Globus pallidus (tissue), 1 donor: ENCODE data around the gene DNTT.

ENCODE experiments used
- DNase-seq: peaks from one replicate; pipeline ENCODE4 v3.0.0-alpha.2; 2015; ENCODE audit warnings: low spot score

DNTT gene

GRCh38 chr10:96304230-96304629, at the start of gene DNTT:
Gene DNTT (plus strand): TSS chr10:96304434. CDS start chr10:96304498, 64 bp downstream.
- DNase-seq, result no peak

- DNase-seq, result no peak
Observed at GRCh38 chr10:96254976-96255375, 49.3 kb upstream of the DNTT start.

GRCh38 chr10:96255549-96256333, 48.5 kb upstream of the DNTT start:
- DNase-seq, result no peak

- peak; percentile 68 for DNase-seq
Observed at GRCh38 chr10:96257944-96258343, 46.3 kb upstream of the DNTT start.

- DNase-seq, result peak; percentile 35
Observed at GRCh38 chr10:96259150-96259549, 45.1 kb upstream of the DNTT start.

GRCh38 chr10:96260014-96260413, 44.2 kb upstream of the DNTT start:
- DNase-seq, result no peak

GRCh38 chr10:96261132-96261531, 43.1 kb upstream of the DNTT start:
- no peak for DNase-seq

GRCh38 chr10:96261930-96262329, 42.3 kb upstream of the DNTT start:
- DNase-seq, result no peak

- DNase-seq, result no peak
Observed at GRCh38 chr10:96263176-96263575, 41.1 kb upstream of the DNTT start.

GRCh38 chr10:96263669-96264068, 40.6 kb upstream of the DNTT start:
- DNase-seq, result no peak

GRCh38 chr10:96264938-96265337, 39.3 kb upstream of the DNTT start:
- no peak for DNase-seq

GRCh38 chr10:96266118-96266770, 38.0 kb upstream of the DNTT start:
- DNase-seq, result no peak

GRCh38 chr10:96267234-96267705, 37.0 kb upstream of the DNTT start:
- no peak for DNase-seq

- no peak for DNase-seq
Observed at GRCh38 chr10:96268341-96268909, 35.8 kb upstream of the DNTT start.

GRCh38 chr10:96269438-96270300, 34.6 kb upstream of the DNTT start:
- no peak for DNase-seq

GRCh38 chr10:96270571-96270970, 33.7 kb upstream of the DNTT start:
- DNase-seq, result no peak

- peak; percentile 63 for DNase-seq
Observed at GRCh38 chr10:96271016-96271815, 33.0 kb upstream of the DNTT start, which contains the start of gene BLNK. Gene BLNK (minus strand): TSS chr10:96271569. CDS start chr10:96271398, 171 bp downstream.

GRCh38 chr10:96272316-96273280, 31.6 kb upstream of the DNTT start:
- no peak for DNase-seq

- no peak for DNase-seq
Observed at GRCh38 chr10:96275685-96276418, 28.4 kb upstream of the DNTT start.
